HepG2 (cell line): ENCODE data around the gene VPS26A. TPM values are rescaled to one million over a fixed set of nuclear protein-coding genes. Genes with fewer than 3 reads are reported as not detected.

Experiments used
- ATAC-seq: fragments of 200-7000 bp; cut with Tn5 transposase; 3 replicates; pipeline ENCODE4 v1.9.1; 2020; ENCODE audit warnings: mild to moderate bottlenecking, moderate library complexity
- BruUV-seq: library from RNA; stranded (reverse); fragments of 400-500 nt; replicated peaks from 2 replicates; lab custom pipeline; 2021; lab: Mats Ljungman, UMichigan
- CTCF ChIA-PET: fragments of 300-600 bp; formaldehyde crosslinking; extraction: SDS; loops from one replicate; lab custom pipeline; 2021; ENCODE audit warnings: low total read pairs, inconsistent platforms, low intra/inter-chr PET ratio; lab: Yijun Ruan, JAX
- POLR2A ChIA-PET: fragments of 350-600 bp; sonication (Branson Sonifier 250); formaldehyde crosslinking; loops from one replicate; lab custom pipeline; 2020; ENCODE audit warnings: antibody characterized with exemption, inconsistent platforms; lab: Yijun Ruan, JAX
- DNase-seq: peaks from one replicate; pipeline ENCODE4 v3.0.0-alpha.2; 2015; ENCODE audit warnings: low spot score
- FAIRE-seq: peaks from 3 replicates; lab custom pipeline; 2011; peaks lifted over from hg19 to GRCh38; lab: Jason Lieb, UNC
- H2AFZ ChIP-seq: one replicate; pipeline ENCODE4 v1.6.1; 2011; ENCODE audit warnings: low read length, inconsistent platforms
- H3K27ac ChIP-seq: fragments of 300-600 bp; 3 replicates; pipeline ENCODE4 v1.8.0; 2011; ENCODE audit warnings: mixed run types, mild to moderate bottlenecking, mixed read lengths, low read length, inconsistent platforms; ENCODE audit not compliant: insufficient read depth; ENCODE audit errors: extremely low read length
- H3K27me3 ChIP-seq, 2 experiments: fragments of 200-600 bp in 1 of 2; 2 replicates in 1 of 2; 3 replicates in 1 of 2; pipeline versions ENCODE4 v1.6.0 to v1.8.0; 2011; ENCODE audit warnings: low read length in 2 of 2, mild to moderate bottlenecking in 2 of 2, moderate library complexity in 2 of 2, inconsistent platforms in 1 of 2; ENCODE audit not compliant: insufficient read depth in 2 of 2, control insufficient read depth in 1 of 2
- H3K36me3 ChIP-seq, 2 experiments: fragments of 200-600 bp in 1 of 2; replicated peaks in 1 of 2; 2 replicates in 1 of 2; 3 replicates in 1 of 2; pipeline versions ENCODE4 v1.5.1 to v1.8.0; 2011; ENCODE audit warnings: low read length in 2 of 2, inconsistent platforms in 1 of 2; ENCODE audit not compliant: insufficient read depth in 2 of 2, control insufficient read depth in 1 of 2
- H3K4me1 ChIP-seq: 2 replicates; pipeline ENCODE4 v1.5.1; 2012; ENCODE audit warnings: low read length, inconsistent platforms; ENCODE audit not compliant: insufficient read depth
- H3K4me2 ChIP-seq: 2 replicates; pipeline ENCODE4 v1.6.0; 2011; ENCODE audit warnings: low read depth, low read length, inconsistent platforms
- H3K4me3 ChIP-seq, 3 experiments: fragments of 200-600 bp in 1 of 3; sonication (generic), shearing (Covaris generic) in 1 of 3; replicated peaks in 1 of 3; 2 replicates each; pipeline ENCODE4 v1.5.1; 2011 to 2016; ENCODE audit warnings: low read length in 3 of 3, inconsistent platforms in 2 of 3, low read depth in 2 of 3, mild to moderate bottlenecking in 2 of 3, control low read depth in 1 of 3, mixed read lengths in 1 of 3; ENCODE audit not compliant: insufficient read depth in 1 of 3
- H3K79me2 ChIP-seq: one replicate; pipeline ENCODE4 v1.6.1; 2011; ENCODE audit warnings: low read length, inconsistent platforms; ENCODE audit not compliant: insufficient read depth
- H3K9ac ChIP-seq: 2 replicates; pipeline ENCODE4 v1.6.0; 2011; ENCODE audit warnings: mild to moderate bottlenecking, low read depth, low read length, inconsistent platforms; ENCODE audit not compliant: insufficient read depth
- H3K9me3 ChIP-seq: 2 replicates; pipeline ENCODE4 v1.5.1; 2012; ENCODE audit warnings: mild to moderate bottlenecking, low read length
- H4K20me1 ChIP-seq: 2 replicates; pipeline ENCODE4 v1.6.0; 2011; ENCODE audit warnings: inconsistent platforms, mild to moderate bottlenecking, low read length, moderate library complexity; ENCODE audit not compliant: insufficient read depth
- ARHGAP35 ChIP-seq: sonication (generic); formaldehyde crosslinking; IDR thresholded peaks from 2 replicates; pipeline ENCODE4 v1.9.0; 2022; ENCODE audit warnings: mild to moderate bottlenecking, inconsistent platforms, moderate library complexity, missing genetic modification reagents, borderline replicate concordance
- ARNT ChIP-seq: fragments of 450-650 bp; IDR thresholded peaks from 2 replicates; pipeline ENCODE4 v1.6.1; 2017
- MED13 ChIP-seq: sonication (generic); formaldehyde crosslinking; IDR thresholded peaks from 2 replicates; pipeline ENCODE4 v1.5.0; 2020; ENCODE audit warnings: missing genetic modification reagents
- RERE ChIP-seq: IDR thresholded peaks from 2 replicates; pipeline ENCODE4 v1.6.1; 2016; ENCODE audit warnings: low read depth, missing genetic modification reagents, missing compliant biosample characterization
- ZBTB42 ChIP-seq: sonication (generic); formaldehyde crosslinking; IDR thresholded peaks from 2 replicates; pipeline ENCODE4 v1.5.0; 2020; ENCODE audit warnings: mild to moderate bottlenecking, missing genetic modification reagents
- ZNF431 ChIP-seq: sonication (generic); formaldehyde crosslinking; IDR thresholded peaks from 2 replicates; pipeline ENCODE4 v1.9.0; 2022; ENCODE audit warnings: missing genetic modification reagents, low read depth, mild to moderate bottlenecking, borderline replicate concordance
- ZNF563 ChIP-seq: sonication (generic); formaldehyde crosslinking; IDR thresholded peaks from 2 replicates; pipeline ENCODE4 v1.8.0; 2022; ENCODE audit warnings: mild to moderate bottlenecking, moderate library complexity, missing genetic modification reagents
- ZNF691 ChIP-seq: sonication (generic); formaldehyde crosslinking; IDR thresholded peaks from 2 replicates; pipeline ENCODE4 v1.4.0; 2020; ENCODE audit warnings: missing genetic modification reagents, low read depth, mild to moderate bottlenecking, borderline replicate concordance
- ZNF709 ChIP-seq: sonication (generic); formaldehyde crosslinking; IDR thresholded peaks from 2 replicates; pipeline ENCODE4 v1.5.0; 2020; ENCODE audit warnings: mild to moderate bottlenecking, missing genetic modification reagents
- ZNF746 ChIP-seq: sonication (generic); formaldehyde crosslinking; IDR thresholded peaks from 2 replicates; pipeline ENCODE4 v1.8.0; 2022; ENCODE audit warnings: mild to moderate bottlenecking, missing genetic modification reagents
- ZNF770 ChIP-seq: sonication (generic); formaldehyde crosslinking; IDR thresholded peaks from 2 replicates; pipeline ENCODE4 v1.5.0; 2020; ENCODE audit warnings: mild to moderate bottlenecking, missing genetic modification reagents
- WGBS: methylation state at CpG from one replicate; pipeline ENCODE4 v1.1.6; 2017; ENCODE audit warnings: low lambda C conversion rate; 5-methylcytosine and 5-hydroxymethylcytosine counted together
- in situ Hi-C: cut with HindIII; loops from 2 replicates; pipeline ENCODE4 v1.10.0; 2017; ENCODE audit warnings: low pct_unique_long_range_greater_than_20kb; ENCODE audit not compliant: extremely low pct_ligation_motif_present
- intact Hi-C: fragments of 100-400 bp; cut with micrococcal nuclease; formaldehyde crosslinking; loops from one replicate; pipeline ENCODE4 v1.10.0; 2022; ENCODE audit not compliant: unreplicated experiment
- polyA plus RNA-seq, 8 experiments: library from polyadenylated mRNA; depleted of rRNA in 3 of 8; stranded (reverse) in 7 of 8; unstranded in 1 of 8; fragments of >200 nt; fragmentation: Illumina TruSeq in 4 of 8; extraction: Trizol in 4 of 8; gene quantifications; 2 replicates each; pipeline versions ENCODE4 v1.2.1 to v1.2.3, GENCODE V29; 2011 to 2016; ENCODE audit warnings: low read depth in 4 of 8, missing spikeins in 1 of 8, mixed read lengths in 1 of 8; ENCODE audit not compliant: insufficient read depth in 1 of 8
- total RNA-seq, 5 experiments: library from RNA; depleted of rRNA; stranded (reverse); fragments of >200 nt; fragmentation: Illumina TruSeq; extraction: Trizol; gene quantifications; 2 replicates each; pipeline ENCODE4 v1.2.3, GENCODE V29; 2016; ENCODE audit warnings: low read depth in 1 of 5

The VPS26A gene
- total and polyA plus RNA-seq, 2 of the 13 experiments (the other 11 are each of a cell fraction or from before 2014, with no cell fraction given), result 12.9 to 32.6 TPM

- FAIRE-seq (no peak), ATAC-seq (no peak), DNase-seq (no peak)
- no peak overlapping the region for H2AFZ ChIP-seq
- no peaks in the 10 kb centered on the region for H4K20me1 ChIP-seq
- no peaks in the 10 kb centered on the region for H3K9me3 ChIP-seq
- POLR2A ChIA-PET, result no interaction called here
- no peaks in the 10 kb centered on the region for H3K36me3 ChIP-seq
- H3K4me2 ChIP-seq, result no peak overlapping the region; the same call in 1 of the 2 replicates
- CTCF ChIA-PET, result interaction anchor here (1.9 kb wide), 1 partner anchor 86 kb away, joined by 4 read pairs; no protein-coding TSS in a partner anchor
- no peak overlapping the region for H3K27ac ChIP-seq
- no TSS peak for BruUV-seq
- peaks cover 14% of the 10 kb centered on the region; the same call in 1 of the 2 replicates for H3K4me1 ChIP-seq
- no peak overlapping the region for H3K4me3 ChIP-seq
- no peaks in the 10 kb centered on the region for H3K79me2 ChIP-seq
- no peak overlapping the region for H3K9ac ChIP-seq
- intact Hi-C loops (loop anchor here (5.0 kb wide), 1 partner anchor 133 kb away; the partner anchor contains the start of gene DDX21), in situ Hi-C loops (loop anchor here (5.0 kb wide), 1 partner anchor 83 kb away; no protein-coding TSS in a partner anchor)
- WGBS, result 22% methylated on average over 1 of the region's 1 CpG
- no peak for TF ChIP-seq ZNF691 (CRISPR knock-in tag)
- no peak for TF ChIP-seq ARHGAP35
- TF ChIP-seq ZNF563 (CRISPR knock-in tag), result no peak
- TF ChIP-seq MED13 (CRISPR knock-in tag), result no peak
- no peak for TF ChIP-seq ARNT
- no peak for TF ChIP-seq ZNF770 (CRISPR knock-in tag)
- TF ChIP-seq ZNF431, result no peak
- TF ChIP-seq RERE (CRISPR knock-in tag), result no peak
- no peak for TF ChIP-seq ZNF746 (CRISPR knock-in tag)
- TF ChIP-seq ZBTB42 (CRISPR knock-in tag), result no peak
- TF ChIP-seq ZNF709, result no peak
- no peaks in the 10 kb centered on the region; a peak in 1 of 5 replicates for H3K27me3 ChIP-seq
These were observed 33.3 kb upstream of the VPS26A start for GRCh38 chr10:69090685-69091084.
